ENCODE data around the gene ECSIT.
"Not testable (repeated sequence)": the region's sequence is repeated elsewhere in the genome, so short reads cannot be mapped to it uniquely, and the experiment has no call there.

Gene ECSIT, protein sequence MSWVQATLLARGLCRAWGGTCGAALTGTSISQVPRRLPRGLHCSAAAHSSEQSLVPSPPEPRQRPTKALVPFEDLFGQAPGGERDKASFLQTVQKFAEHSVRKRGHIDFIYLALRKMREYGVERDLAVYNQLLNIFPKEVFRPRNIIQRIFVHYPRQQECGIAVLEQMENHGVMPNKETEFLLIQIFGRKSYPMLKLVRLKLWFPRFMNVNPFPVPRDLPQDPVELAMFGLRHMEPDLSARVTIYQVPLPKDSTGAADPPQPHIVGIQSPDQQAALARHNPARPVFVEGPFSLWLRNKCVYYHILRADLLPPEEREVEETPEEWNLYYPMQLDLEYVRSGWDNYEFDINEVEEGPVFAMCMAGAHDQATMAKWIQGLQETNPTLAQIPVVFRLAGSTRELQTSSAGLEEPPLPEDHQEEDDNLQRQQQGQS

DNA sequence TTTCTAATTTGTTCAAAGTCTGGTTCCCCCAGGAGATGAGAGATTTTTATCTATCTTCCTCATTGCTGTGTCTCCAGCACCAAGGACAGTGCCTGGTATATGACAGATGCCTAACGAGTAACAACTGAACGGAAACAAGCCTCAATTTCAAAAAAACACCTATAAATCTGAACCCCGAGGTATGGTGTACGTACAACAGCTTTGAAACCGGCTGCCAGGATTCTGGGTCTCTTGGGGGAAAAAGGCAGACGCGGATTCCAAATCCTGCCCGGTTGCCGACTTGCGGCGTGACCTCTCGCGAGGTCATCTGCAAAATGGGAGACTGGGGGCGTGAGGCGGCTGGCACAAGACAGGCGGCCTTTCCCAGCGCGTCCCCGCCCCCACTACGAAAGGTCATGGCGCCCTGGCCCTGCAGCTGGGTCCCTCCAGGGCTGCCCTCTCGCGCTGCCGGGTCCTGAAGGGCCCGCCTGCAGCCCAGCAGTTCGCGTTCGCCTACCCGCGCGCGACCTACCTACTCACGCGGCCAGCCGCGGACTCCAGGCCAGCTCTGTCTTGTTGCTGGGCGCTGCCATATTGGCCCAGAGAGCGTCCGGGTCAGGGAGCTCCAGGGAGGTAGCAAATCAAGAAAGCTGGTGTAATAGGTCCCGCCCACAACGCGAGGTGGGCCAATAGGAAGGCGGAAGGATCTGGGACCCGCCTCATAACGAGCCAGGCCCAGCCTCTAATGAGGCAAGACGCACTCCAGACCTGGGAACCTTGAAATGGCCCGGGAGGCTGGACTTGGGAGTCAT, at the start of gene ECSIT:
TSS of gene ECSIT (minus strand) at position 584 of the 791 bp plus-strand sequence. CDS start 9,964 bp downstream, outside the sequence.
- DNase-seq (ENCODE audit: low spot score): peak; percentile 97

DNA sequence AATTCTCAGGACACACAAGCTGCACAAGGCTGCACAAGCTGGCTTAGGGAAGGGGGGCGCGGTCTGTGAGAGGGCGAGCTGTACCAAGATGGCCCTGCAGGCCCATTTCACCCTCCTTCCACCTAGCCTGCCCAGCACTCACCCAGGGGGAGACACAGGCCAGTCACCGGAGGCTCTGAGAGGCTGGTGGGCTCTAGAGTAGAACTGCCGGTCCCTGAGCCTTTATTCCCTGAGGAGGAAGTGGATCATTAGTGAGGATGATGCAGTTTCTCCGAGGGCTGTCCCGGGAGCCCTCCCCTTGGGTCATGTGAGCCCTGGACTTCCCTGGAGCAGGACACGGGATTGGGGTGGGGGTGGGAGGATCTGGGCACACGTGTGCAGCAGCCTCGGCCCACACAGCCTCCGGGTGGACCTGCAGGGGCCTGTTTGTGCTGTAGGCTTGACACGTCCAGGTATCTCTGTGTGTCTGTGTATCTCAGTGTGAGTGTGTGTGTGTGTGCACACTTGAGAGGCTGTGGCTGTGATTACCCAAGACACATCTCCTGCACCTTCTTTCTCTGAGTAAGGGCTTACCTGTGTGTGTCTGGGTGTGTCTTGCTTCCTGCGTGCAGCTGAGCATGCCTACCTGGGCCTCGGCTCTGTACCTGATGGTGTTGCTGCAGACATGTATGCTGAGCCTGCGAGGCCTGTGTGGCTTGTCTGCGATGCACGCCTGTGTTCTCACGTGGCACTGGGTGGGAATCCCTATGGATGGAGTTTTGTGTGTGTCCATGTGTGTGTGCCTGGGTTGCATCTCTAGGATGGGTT, 48.7 kb upstream of the ECSIT start, which contains the start of gene ACP5:
TSS of gene ACP5 (minus strand) at position 195 of the 807 bp plus-strand sequence. CDS start 328 bp downstream, outside the sequence.
- no peak for DNase-seq (ENCODE audit: low spot score)

DNA sequence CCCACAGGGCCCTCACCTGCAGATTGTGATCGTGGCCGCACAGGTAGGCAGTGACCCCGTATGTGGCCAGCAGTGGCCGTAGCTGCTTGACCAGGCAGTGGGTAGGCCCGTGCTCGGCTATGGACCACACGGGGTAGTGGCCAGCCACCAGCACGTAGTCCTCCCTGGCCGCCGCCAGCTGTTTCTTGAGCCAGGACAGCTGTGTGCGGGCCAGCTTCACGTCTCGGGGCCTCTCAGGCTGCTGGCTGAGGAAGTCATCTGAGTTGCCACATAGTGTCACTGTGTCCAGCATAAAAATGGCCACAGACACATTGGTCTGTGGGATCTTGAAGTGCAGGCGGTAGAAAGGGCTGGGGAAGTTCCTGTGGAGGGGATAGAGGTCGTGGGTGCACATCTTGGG, 47.3 kb upstream of the ECSIT start:
- no peak for DNase-seq (ENCODE audit: low spot score)

DNA sequence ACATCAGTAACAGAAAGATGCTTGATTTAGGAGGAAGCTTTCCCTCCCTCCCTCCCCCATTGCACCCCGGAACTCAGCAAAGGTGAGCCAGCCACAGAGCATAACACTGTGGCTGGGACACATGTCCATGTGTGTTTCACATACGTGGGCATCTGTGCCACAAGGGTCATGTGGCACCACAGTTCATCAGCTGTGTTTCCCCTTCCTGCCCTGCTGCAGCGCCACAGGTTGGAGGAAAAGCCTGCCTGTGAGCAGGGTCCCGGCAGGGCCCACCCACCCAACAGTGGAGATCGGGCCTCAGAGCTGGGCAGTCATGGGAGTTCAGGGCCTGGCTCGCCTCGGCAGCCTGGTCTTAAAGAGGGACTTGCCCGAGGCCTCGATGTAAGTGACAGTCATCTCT, 45.8 kb upstream of the ECSIT start:
- no peak for DNase-seq (ENCODE audit: low spot score)

DNA sequence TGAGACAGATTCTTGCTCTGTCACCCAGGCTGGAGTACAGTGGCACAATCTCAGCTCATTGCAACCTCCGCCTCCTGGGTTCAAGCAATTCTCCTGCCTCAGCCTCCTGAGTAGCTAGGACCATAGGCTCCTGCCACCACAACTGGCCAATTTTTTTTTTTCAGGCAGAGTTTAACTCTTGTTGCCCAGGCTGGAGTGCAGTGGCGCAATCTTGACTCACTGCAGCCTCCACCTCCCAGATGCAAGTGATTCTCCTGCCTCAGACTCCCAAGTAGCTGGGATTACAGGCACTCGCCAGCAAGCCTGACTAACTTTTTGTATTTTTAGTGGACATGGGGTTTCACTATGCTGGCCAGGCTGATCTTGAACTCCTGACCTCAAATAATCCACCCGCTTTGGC, 44.8 kb upstream of the ECSIT start:
- DNase-seq (ENCODE audit: low spot score): not testable (repeated sequence)

DNA sequence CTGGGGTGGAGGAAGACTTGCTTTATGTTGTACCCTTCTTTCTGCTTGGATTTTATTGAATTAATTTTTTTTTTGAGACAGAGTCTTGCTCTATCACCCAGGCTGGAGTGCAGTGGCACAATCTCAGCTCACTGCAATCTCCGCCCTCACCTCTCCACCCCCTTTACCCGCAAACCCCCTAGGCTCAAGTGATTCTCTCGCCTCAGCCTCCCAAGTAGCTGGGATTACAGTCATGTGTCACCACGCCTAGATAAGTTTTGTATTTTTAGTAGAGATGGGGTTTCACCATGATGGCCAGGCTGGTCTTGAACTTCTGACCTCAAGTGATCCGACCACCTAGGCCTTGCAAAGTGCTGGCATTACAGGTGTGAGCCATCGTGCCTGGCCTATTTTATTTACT, 44.4 kb upstream of the ECSIT start:
- not testable (repeated sequence) for DNase-seq (ENCODE audit: low spot score)

DNA sequence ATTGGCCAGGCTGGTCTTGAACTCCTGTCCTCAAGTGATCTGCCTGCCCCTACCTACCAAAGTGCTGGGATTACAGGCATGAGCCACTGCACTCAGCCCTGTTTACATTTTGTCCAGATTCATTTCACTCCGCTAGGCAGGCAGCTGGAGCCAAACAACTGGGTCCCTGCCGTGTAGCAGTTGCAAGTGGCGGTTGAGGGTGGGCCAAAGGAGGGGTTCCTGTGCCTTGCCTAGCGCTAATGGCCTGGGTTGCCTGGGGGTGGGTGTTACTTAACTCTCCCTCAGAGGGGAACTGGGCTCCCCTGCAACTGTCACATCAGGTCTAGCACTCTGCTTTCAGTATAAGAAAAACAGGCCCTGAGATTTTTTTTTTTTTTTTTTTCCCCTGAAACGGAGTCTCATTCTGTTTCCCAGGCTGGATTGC, 41.1 kb upstream of the ECSIT start:
- no peak for DNase-seq (ENCODE audit: low spot score)

DNA sequence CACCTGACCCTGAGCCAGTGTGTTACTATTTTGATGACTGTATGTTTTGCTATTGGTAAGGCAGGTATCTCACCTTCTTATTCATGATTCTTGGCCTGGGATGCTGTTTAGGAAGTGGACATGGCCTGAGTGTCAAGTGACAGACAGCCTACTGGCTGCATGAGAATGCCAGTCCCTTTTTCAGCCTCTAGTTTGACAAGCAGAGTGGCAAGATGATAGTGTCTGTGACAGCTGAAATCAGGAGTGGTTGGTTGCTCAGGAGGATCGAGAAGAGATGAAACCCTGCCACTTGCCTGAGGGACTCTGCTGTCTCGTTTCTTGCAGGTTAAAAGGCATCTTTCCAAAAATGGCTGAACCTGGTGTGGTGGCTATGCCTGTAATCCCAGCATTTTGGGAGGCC, 37.2 kb upstream of the ECSIT start:
- no peak for DNase-seq (ENCODE audit: low spot score)

DNA sequence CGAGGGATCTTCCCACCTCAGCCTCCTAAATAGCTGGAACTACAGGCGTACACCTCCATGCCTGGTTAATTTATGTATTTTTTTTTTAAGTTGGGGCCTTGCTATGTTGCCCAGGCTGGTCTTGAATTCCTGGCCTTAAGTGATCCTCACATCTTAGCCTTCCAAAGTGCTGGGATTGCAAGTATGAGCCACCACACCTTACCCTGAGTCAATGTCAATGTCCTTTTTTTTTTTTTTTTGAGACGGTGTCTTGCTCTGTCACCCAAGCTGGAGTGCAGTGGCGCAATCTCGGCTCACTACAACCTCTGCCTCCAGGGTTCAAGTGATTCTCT, 36.7 kb upstream of the ECSIT start:
- not testable (repeated sequence) for DNase-seq (ENCODE audit: low spot score)

DNA sequence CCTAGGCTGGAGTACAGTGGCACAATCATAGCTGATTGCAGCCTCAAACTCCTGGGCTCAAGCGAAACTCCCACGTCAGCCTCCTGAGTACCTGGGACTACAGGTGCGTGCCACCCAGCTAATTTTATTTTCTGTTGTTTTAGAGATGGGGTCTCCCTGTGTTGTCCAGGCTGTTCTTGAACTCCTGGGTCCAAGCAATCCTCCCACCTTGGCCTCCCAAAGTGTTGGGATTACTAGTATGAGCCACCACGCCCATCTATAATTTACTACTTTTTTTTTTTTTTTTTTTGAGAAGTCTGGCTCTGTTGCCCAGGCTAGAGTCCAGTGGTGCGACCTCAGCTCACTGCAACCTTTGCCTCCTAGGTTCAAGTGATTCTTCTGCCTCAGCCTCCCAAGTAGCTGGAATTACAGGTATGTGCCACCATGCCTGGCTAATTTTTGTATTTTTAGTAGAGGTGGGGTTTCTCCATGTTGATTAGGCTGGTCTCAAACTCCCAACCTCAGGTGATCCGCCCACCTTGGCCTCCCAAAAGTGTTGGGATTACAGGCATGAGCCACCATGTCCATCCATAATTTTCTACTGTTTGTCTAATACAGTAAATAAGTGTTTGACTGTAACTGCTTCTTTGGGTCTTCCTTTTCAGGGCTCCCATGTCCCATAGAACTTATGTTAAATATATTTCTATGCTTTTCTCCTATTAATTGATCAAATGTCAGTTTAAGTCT, 35.3 kb upstream of the ECSIT start:
- not testable (repeated sequence) for DNase-seq (ENCODE audit: low spot score)

DNA sequence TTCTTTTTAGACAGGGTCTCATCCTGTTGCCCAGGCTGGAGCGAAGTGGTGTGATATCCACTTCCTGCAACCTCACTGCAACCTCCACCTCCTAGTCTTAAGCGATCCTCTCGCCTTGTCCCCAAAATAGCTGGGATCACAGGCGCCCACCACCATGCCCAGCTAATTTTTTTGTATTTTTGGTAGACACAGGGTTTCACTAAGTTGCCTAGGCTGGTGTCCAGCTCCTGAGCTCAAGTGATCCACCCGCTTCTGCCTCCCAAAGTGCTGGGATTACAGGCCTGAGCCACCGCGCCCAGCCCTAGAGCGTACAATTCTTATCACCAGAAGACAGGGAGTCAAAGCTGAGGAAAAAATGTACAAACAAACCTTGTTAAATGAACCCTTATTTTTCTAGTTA, 34.6 kb upstream of the ECSIT start:
- no peak for DNase-seq (ENCODE audit: low spot score)

DNA sequence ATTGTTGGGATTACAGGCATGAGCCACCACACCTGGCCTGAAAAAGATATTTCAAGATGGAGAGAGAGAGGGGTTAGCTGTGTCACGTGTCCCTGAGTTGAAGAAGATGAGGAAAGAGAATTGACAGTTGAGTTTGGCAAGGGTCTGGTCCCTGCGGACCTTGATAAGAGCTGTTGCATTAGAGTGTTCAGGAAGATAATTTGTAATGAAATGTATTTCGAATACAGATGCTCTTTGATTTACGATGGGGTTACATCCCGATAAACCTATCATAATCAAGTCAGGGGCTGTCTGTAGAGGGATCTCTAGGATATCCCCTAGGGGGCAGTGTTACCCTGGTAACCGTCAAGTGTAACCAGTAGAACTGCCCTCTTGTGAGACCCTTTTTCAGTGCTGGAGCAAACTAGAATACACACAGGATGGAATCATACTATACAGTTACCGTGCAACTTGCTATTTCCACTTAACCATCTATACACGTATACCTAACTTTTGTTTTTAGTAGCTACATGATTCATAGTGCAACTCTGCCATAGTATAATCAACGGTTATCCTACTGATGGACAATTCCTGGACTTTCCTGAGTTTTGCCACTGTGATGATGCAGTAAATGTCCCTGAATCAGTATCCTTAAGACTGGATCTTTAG, 31.6 kb upstream of the ECSIT start:
- DNase-seq (ENCODE audit: low spot score): peak; percentile 75

DNA sequence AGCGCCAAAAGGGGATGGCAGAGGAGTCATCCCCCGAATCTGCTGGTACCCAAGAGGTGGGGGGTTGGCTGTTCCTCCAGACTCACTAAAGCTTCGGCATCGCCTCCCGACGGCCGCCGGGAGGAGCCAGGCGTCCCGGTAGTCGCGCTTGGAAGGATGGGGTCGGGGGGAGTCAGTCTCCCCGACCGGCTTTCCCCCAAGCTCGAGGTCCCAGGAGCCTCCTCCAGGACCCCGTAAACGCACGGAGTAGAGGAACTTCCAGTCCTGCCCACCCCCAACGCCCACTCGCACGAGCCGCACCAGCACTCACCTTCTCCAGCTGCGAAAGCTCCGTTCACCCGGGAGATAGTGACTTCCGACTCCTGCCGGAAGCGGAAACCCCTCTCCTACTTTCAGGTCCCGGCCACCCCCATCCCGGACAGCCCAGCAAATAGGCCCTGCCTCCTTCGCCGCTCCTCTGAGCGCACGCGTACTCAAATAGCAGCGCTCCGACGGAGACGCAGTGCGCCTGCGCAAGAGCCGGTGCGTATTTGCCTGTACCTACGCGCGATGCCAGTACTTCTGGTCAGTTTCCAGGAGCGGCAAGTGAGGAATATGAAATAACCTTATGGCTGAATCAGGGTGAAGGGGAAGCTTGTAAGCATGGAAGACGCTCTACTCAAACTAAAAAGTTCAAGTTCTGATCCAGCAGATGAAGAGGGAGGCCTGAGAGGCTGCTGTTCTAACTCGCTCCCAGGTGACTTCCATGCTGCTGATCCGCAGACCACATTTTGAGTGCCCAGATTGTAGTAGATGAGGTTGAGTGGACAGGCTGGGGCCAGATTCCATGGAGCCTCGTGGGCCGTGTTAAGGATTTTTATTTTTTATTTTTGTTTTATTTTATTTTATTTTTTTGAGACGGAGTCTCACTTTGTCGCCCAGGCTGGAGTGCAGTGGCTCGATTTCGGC, 30.2 kb upstream of the ECSIT start, which contains the start of gene ELOF1:
TSS of gene ELOF1 (minus strand) at position 350 of the 948 bp plus-strand sequence. CDS start 4,883 bp downstream, outside the sequence.
- peak; percentile 98 for DNase-seq (ENCODE audit: low spot score)

DNA sequence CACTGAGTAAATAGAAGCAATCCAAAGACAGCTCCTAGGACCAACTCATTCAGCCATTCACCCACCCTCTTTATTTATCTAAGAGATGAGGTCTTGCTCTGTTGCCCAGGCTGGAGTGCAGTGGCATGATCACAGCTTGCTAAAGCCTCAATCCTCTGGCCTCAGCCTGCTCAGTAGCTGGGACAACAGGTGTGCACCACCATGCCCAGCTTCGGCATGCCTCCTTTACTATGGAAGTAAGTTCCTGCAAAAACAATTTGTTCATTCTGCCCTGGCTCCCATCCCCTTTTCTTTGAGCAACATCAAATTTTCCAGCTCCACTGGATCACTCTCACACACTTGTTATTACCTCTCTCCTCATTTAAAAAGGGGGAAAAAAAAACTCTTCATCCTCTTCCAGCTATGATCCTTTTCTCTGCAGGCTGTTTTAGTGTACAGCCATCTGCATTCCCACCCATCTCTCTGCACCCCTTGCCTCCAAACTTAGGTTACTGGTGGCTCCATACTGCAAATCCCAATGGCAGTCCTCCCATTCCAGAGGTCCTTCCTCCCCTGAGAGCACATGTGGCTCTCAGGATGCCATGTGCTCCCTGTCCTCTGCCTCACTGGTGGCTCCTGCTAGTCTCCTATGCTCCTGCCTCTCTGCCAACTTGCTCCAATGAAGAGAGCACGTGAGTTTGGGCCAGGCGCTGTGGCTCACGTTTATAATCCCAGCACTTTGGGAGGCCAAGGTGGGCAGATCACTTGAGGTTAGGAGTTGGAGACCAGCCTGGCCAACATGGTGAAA, 27.9 kb upstream of the ECSIT start:
- no peak for DNase-seq (ENCODE audit: low spot score)

DNA sequence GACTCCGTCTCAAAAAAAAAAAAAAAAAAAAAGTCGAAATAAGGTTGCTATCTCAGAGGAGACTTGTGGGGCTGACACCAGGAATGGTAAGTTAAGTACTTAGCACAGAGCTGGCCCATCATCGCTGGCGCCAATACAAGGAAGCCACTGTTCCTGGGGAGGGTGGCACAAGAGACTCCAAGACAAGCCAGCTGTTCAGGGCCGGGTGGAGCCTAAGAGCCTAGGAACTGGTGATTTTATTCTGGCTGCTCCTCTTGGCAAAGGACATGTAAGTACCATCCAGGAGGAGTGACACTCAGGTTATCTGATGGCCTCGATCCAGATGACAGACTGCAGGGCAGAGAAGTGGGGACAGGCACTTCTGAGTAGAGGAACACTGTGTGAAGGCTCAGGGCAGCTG, 26.3 kb upstream of the ECSIT start:
- DNase-seq (ENCODE audit: low spot score): no peak

DNA sequence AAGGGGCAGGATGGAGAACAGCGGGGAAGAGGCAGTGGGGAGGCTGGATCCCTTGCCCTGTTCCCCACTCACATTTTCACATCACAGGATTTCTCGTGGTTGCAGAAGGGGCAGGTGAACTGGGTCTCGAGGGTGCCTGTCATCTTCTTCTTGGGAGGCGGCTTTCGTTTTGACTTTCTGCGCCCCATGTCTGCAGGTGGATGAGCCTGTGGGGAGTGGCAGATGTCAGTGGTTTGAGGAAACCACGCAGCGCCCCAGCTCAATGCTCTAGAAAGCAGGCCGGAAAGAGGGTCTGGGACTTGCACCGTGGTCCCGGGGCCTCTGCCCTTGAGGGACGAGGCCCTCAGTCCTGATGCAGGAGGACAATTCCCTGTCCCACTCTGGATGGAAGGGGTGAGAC, 25.2 kb upstream of the ECSIT start:
- no peak for DNase-seq (ENCODE audit: low spot score)

DNA sequence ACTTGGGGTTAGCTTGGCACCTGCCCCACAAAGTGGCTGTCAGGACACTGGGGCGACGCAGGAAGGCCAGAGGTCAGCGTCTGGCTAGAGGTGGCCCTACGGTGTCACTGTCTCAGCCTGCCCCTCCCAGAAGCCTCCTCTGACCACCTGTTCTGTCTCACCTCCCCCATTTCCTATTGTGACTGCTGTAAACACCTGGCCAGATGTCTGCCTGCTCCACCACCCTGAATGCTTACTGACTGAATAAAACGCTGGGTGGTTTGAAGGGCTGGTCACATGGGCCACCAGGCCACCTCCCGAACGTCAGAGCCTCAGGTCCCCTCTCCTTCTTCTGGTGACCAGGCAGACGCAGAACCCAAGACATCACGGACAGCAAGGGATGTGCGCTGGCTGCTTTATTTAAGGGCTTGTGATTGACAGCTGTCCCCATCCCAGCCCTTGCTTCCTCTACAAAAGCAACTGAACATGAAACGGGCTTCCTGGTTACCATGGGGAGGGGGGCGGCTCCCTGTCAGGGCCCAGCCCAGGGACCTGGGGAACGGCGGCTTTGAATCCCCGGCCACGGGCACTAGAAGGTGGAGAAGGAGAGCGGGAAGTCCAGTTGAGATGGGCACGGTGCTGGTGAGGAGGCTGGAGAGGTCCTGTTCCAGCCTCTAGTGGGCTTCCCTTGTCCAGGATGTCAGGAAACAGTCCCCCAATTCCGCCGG, 23.9 kb upstream of the ECSIT start:
- no peak for DNase-seq (ENCODE audit: low spot score)

DNA sequence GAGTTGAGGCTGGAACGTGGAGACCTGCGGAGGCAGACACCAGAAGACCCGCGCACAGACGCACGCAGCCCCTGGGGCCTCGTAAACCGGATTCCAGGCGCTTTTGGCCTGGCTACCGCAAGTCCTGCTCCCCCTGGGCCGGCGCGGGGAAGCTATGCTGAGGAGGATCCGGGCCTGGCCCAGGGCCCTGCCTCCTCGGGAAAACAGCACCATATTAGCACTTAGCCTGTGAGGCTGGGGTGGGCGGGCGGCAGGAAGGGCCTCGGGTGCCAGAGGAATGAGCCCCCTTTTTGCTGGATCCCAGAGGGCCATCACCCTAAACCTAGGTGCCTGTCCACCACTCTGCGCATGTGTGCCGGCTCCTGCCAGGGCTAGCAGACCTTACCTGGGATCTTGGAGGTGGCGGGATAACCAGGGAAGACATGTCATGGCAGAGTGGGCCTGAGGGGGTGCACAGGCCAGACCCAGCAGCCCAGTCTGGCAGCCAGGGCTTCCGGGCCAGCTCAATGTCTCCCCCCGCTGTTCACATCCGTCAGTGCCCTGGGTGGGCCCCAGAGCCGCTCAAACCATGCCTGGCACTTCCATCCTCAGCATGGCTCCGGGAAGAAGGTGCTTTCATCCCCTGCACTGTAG, 22.8 kb upstream of the ECSIT start:
- DNase-seq (ENCODE audit: low spot score): no peak

Measured in germinal center (tissue), 1 donor.